GM23248 (cell line): Measurements from ENCODE around the gene WBP2NL. TPM values are rescaled to one million over a fixed set of nuclear protein-coding genes. Genes with fewer than 3 reads are reported as not detected.

Experiments
- DNase-seq: peaks from one replicate; pipeline ENCODE4 v3.0.0-alpha.2; 2015
- H2AFZ ChIP-seq: fragments of 200-600 bp; sonication (generic); 2 replicates; pipeline ENCODE4 v1.6.1; 2016; ENCODE audit warnings: antibody characterized with exemption
- H3F3A ChIP-seq: fragments of 200-600 bp; sonication (generic); 2 replicates; pipeline ENCODE4 v1.6.1; 2016; ENCODE audit warnings: mild to moderate bottlenecking, antibody characterized with exemption, mixed run types; ENCODE audit not compliant: insufficient read depth
- H3K27ac ChIP-seq: fragments of 200-600 bp; sonication (generic); 2 replicates; pipeline ENCODE4 v1.5.1; 2016; ENCODE audit warnings: mild to moderate bottlenecking
- H3K27me3 ChIP-seq: fragments of 200-600 bp; sonication (generic); replicated peaks from 2 replicates; pipeline ENCODE4 v1.6.1; 2016; ENCODE audit warnings: mild to moderate bottlenecking; ENCODE audit not compliant: insufficient read depth
- H3K36me3 ChIP-seq: fragments of 200-600 bp; sonication (generic); 2 replicates; pipeline ENCODE4 v1.6.1; 2016; ENCODE audit warnings: low read depth, mild to moderate bottlenecking
- H3K4me1 ChIP-seq: fragments of 200-600 bp; sonication (generic); 2 replicates; pipeline ENCODE4 v1.6.1; 2016; ENCODE audit warnings: mild to moderate bottlenecking; ENCODE audit not compliant: insufficient read depth
- H3K4me2 ChIP-seq: fragments of 200-600 bp; sonication (generic); one replicate; pipeline ENCODE4 v1.6.1; 2016; ENCODE audit warnings: mild to moderate bottlenecking; ENCODE audit not compliant: unreplicated experiment
- H3K4me3 ChIP-seq: fragments of 200-600 bp; sonication (generic); 2 replicates; pipeline ENCODE4 v1.5.1; 2016; ENCODE audit warnings: mild to moderate bottlenecking
- H3K79me2 ChIP-seq: fragments of 200-600 bp; sonication (generic); 2 replicates; pipeline ENCODE4 v1.6.1; 2016; ENCODE audit warnings: mild to moderate bottlenecking; ENCODE audit not compliant: insufficient read depth
- H3K9ac ChIP-seq: fragments of 200-600 bp; sonication (generic); 2 replicates; pipeline ENCODE4 v1.6.1; 2016; ENCODE audit warnings: mild to moderate bottlenecking
- H3K9me2 ChIP-seq: fragments of 200-600 bp; sonication (generic); 2 replicates; pipeline ENCODE4 v1.6.1; 2016; ENCODE audit warnings: mixed run types, mild to moderate bottlenecking, moderate library complexity; ENCODE audit not compliant: insufficient read depth
- H3K9me3 ChIP-seq: fragments of 200-600 bp; sonication (generic); one replicate; pipeline ENCODE4 v1.6.1; 2017; ENCODE audit warnings: low read depth
- H4K20me1 ChIP-seq: fragments of 200-600 bp; sonication (generic); 2 replicates; pipeline ENCODE4 v1.6.0; 2016; ENCODE audit not compliant: insufficient read depth
- EZH2 ChIP-seq: fragments of 200-600 bp; sonication (generic); IDR thresholded peaks from 2 replicates; pipeline ENCODE4 v1.6.1; 2018; ENCODE audit warnings: antibody characterized with exemption, mild to moderate bottlenecking; ENCODE audit not compliant: insufficient read depth, poor library complexity, severe bottlenecking
- EZH2phosphoT487 ChIP-seq: fragments of 200-600 bp; sonication (generic); IDR thresholded peaks from 2 replicates; pipeline ENCODE4 v1.6.1; 2018; ENCODE audit warnings: antibody characterized with exemption, moderate library complexity, mild to moderate bottlenecking, low read depth; ENCODE audit not compliant: insufficient read depth
- whole genome bisulfite sequencing, 2 experiments: methylation state at CpG; one replicate each; pipeline ENCODE4 v1.1.6; 2015 to 2017; ENCODE audit warnings: low lambda C conversion rate in 2 of 2, low coverage in 1 of 2; ENCODE audit errors: missing lambda C conversion rate in 2 of 2; 5-methylcytosine and 5-hydroxymethylcytosine counted together
- in situ Hi-C: fragments of 300-500 bp; cut with MboI; formaldehyde crosslinking; loops from 2 replicates; pipeline ENCODE4 v1.15.0; 2020
- polyA plus RNA-seq: library from polyadenylated mRNA; unstranded; fragments of >200 nt; fragmentation: Nextera tagmentation; extraction: Ambion mirVana; gene quantifications from 2 replicates; pipeline ENCODE4 v1.2.1, GENCODE V29; 2016
- total RNA-seq: library from RNA; depleted of rRNA; stranded (reverse); fragments of >200 nt; shearing (Covaris generic); gene quantifications from 2 replicates; pipeline ENCODE4 v1.2.3, GENCODE V29; 2014

The WBP2NL gene
- total and polyA plus RNA-seq, 2 experiments from 2014 or later = 0.14 to 0.43 TPM

DNA sequence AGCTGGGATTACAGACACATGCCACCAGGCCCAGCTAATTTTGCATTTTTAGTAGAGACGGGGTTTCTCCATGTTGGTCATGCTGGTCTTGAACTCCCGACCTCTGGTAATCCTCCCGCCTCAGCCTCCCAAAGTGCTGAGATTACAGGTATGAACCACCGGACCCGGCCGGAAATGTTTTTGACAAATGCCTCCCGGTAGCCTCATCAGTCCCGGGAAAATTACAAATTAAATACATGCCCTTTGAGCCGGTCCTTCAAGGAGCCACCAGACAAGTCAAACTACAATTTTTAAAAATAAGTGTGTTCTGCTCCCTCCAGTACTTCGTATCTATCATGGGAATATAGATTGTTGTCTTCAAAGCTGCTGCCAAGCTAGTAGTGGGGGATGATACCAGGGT is 17.5 kb downstream of the WBP2NL start:
- H3K4me1 ChIP-seq = no peaks in the 10 kb centered on the region
- 70 to 72% methylated on average over 10 of the region's 10 CpGs for WGBS, 2 experiments
- no peak overlapping the region for H2AFZ ChIP-seq
- no peaks in the 10 kb centered on the region for H3F3A ChIP-seq
- no peaks in the 10 kb centered on the region for H3K27me3 ChIP-seq
- H3K27ac ChIP-seq = no peak overlapping the region
- no peaks in the 10 kb centered on the region for H3K9me3 ChIP-seq
- H3K4me3 ChIP-seq = no peak overlapping the region
- no peaks in the 10 kb centered on the region for H3K79me2 ChIP-seq
- H4K20me1 ChIP-seq = no peaks in the 10 kb centered on the region
- TF ChIP-seq EZH2phosphoT487 = no peak
- no peak for TF ChIP-seq EZH2
- no peaks in the 10 kb centered on the region for H3K9me2 ChIP-seq
- no peak overlapping the region for H3K9ac ChIP-seq
- H3K4me2 ChIP-seq = no peak overlapping the region
- DNase-seq = no peak
- in situ Hi-C loops = no loop called here
- no peaks in the 10 kb centered on the region for H3K36me3 ChIP-seq

GRCh38 chr22:42018224-42018623 is 19.6 kb downstream of the WBP2NL start:
- no peak overlapping the region for H2AFZ ChIP-seq
- no peak overlapping the region for H3K27ac ChIP-seq
- H3K79me2 ChIP-seq = no peaks in the 10 kb centered on the region
- H3K4me2 ChIP-seq = no peak overlapping the region
- 21 to 40% methylated on average over 1 of the region's 1 CpG for WGBS, 2 experiments
- TF ChIP-seq EZH2phosphoT487 = no peak
- no peak for TF ChIP-seq EZH2
- no peaks in the 10 kb centered on the region for H3K9me3 ChIP-seq
- no peaks in the 10 kb centered on the region for H3K4me1 ChIP-seq
- H3K27me3 ChIP-seq = no peaks in the 10 kb centered on the region
- no peak for DNase-seq
- H3K9me2 ChIP-seq = no peaks in the 10 kb centered on the region
- H3K4me3 ChIP-seq = no peak overlapping the region
- no peaks in the 10 kb centered on the region for H3F3A ChIP-seq
- in situ Hi-C loops = no loop called here
- no peaks in the 10 kb centered on the region for H3K36me3 ChIP-seq
- H4K20me1 ChIP-seq = no peaks in the 10 kb centered on the region
- no peak overlapping the region for H3K9ac ChIP-seq

DNA sequence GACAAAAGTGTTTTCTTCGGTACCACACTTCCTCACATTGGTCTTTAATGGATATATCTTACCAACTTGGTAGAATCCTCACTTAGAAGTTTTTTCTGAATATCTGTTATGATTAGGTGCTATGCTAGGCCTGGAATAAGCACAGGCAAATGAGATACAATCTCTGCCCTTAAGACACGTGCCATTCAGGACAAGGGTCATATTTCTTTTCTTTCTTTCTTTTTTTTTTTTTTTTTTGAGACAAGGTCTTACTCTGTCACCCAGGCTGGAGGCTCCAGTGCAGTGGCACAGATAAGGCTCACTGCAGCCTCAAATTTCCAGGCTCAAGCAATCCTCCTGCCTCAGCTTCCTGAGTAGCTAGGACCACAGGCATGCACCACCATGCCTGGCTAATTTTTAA is 23.0 kb downstream of the WBP2NL start:
- no peak overlapping the region for H2AFZ ChIP-seq
- in situ Hi-C loops = no loop called here
- no peaks in the 10 kb centered on the region for H4K20me1 ChIP-seq
- H3K79me2 ChIP-seq = no peaks in the 10 kb centered on the region
- 52 to 56% methylated on average over 2 of the region's 2 CpGs for WGBS, 2 experiments
- no peaks in the 10 kb centered on the region for H3K9me2 ChIP-seq
- DNase-seq = no peak
- no peak overlapping the region for H3K27ac ChIP-seq
- no peaks in the 10 kb centered on the region for H3K9me3 ChIP-seq
- no peaks in the 10 kb centered on the region for H3F3A ChIP-seq
- TF ChIP-seq EZH2phosphoT487 = no peak
- no peak for TF ChIP-seq EZH2
- H3K4me1 ChIP-seq = no peaks in the 10 kb centered on the region
- no peak overlapping the region for H3K4me3 ChIP-seq
- H3K4me2 ChIP-seq = no peak overlapping the region
- H3K27me3 ChIP-seq = no peaks in the 10 kb centered on the region
- H3K9ac ChIP-seq = no peak overlapping the region
- no peaks in the 10 kb centered on the region for H3K36me3 ChIP-seq

- Histone ChIP-seq H3K4me1 (no peaks in the 10 kb centered on the region), H3K9me2 (no peaks in the 10 kb centered on the region), H3K9ac (no peak overlapping the region), H4K20me1 (no peaks in the 10 kb centered on the region), H3K4me3 (no peak overlapping the region), H3K27ac (no peak overlapping the region), H3F3A (no peaks in the 10 kb centered on the region), H3K27me3 (no peaks in the 10 kb centered on the region), H3K9me3 (no peaks in the 10 kb centered on the region), H3K4me2 (no peak overlapping the region), H3K36me3 (no peaks in the 10 kb centered on the region), H3K79me2 (no peaks in the 10 kb centered on the region), H2AFZ (no peak overlapping the region)
- no peak for DNase-seq
- in situ Hi-C loops = no loop called here
- WGBS, 2 experiments = 66 to 70% methylated on average over 2 of the region's 2 CpGs
- no peak for TF ChIP-seq EZH2
- TF ChIP-seq EZH2phosphoT487 = no peak
Observed at GRCh38 chr22:42022162-42022847, 23.7 kb downstream of the WBP2NL start.

- Histone ChIP-seq H3K9me2 (no peaks in the 10 kb centered on the region), H3K9ac (no peak overlapping the region), H3K4me3 (no peak overlapping the region), H3K9me3 (no peaks in the 10 kb centered on the region), H3F3A (no peaks in the 10 kb centered on the region), H3K27ac (no peak overlapping the region), H3K36me3 (no peaks in the 10 kb centered on the region), H4K20me1 (no peaks in the 10 kb centered on the region), H3K27me3 (no peaks in the 10 kb centered on the region), H3K4me1 (no peaks in the 10 kb centered on the region), H2AFZ (no peak overlapping the region), H3K4me2 (no peak overlapping the region), H3K79me2 (no peaks in the 10 kb centered on the region)
- TF ChIP-seq EZH2 (no peak), EZH2phosphoT487 (no peak)
- WGBS, 2 experiments = 3 to 7% methylated on average over 1 of the region's 1 CpG
- in situ Hi-C loops = no loop called here
- DNase-seq = no peak
Observed at GRCh38 chr22:42025421-42025820, 26.8 kb downstream of the WBP2NL start.
